HG03342 (cell line): ENCODE data around the gene FMNL2.
"Not testable (repeated sequence)": the region's sequence is repeated elsewhere in the genome, so short reads cannot be mapped to it uniquely, and the experiment has no call there.

Experiments
- ATAC-seq: cut with Tn5 transposase; IDR thresholded peaks from one replicate; pipeline ENCODE4 v1.9.1; 2021; ENCODE audit warnings: mild to moderate bottlenecking, moderate library complexity; ENCODE audit not compliant: unreplicated experiment

FMNL2 gene

GRCh38 chr2:152335016-152335725, at the start of gene FMNL2:
Gene FMNL2 (plus strand): TSS chr2:152335174.
- ATAC-seq = peak; percentile 85

DNA sequence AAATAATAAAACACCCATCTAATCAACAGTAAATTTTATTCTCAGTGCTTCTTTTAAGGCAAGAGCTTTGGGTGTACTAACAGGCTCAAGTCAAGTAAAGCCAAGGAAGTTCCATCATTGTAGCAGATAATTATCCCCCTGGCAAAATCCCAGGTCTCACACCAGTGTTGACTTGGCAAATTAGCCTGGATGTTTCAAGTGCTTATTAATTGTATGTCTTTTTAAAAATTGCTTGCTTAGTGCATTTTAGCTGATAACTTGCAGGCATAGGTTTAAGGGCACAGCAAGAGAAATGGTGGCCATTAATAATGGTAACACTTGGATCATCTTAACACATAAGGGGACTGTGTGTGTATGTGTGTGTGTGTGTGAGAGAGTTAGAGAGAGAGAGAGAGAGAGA, 42.0 kb upstream of the FMNL2 start:
- ATAC-seq = no peak

DNA sequence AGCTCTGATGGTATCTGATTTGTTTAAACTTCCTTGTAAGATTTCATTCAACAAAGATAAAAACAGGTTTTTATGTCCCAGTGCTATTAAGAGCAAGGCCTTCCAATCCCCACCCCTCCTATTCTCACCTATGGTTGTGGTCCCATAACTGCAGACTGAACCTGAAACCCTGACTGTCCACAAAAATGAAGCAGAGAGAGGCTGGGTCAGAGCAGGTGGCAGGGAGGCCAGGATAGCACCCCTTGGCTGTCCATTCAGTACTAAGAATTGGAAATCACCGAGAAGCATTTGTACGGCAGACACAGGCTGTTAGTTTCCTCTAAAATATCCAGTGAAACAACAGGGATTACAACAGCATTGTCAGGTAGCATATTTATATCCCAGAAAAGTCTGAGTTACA, 37.3 kb upstream of the FMNL2 start:
- no peak for ATAC-seq

GRCh38 chr2:152298754-152299153, 36.2 kb upstream of the FMNL2 start:
- ATAC-seq = no peak

DNA sequence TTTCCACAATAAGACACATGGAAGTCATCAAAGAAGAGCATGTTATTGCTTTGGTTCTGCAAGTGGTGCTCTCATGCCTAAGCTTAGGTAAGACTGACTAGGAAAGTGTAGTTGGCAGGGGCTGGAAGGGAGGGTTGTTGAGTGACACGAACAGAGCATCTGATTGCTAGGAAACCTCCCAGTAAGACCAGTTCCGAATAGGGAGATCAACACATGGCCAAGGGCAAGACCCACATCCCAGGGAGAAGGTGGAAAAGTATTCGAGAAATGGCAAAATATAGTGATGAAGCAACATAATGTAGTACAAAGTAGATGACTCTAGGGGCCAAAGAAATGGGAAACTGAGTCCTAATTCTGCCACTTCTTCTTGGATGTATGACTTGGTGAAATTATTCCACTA, 33.8 kb upstream of the FMNL2 start:
- no peak for ATAC-seq

- ATAC-seq = no peak
Measured at GRCh38 chr2:152303951-152304350, 31.0 kb upstream of the FMNL2 start.

DNA sequence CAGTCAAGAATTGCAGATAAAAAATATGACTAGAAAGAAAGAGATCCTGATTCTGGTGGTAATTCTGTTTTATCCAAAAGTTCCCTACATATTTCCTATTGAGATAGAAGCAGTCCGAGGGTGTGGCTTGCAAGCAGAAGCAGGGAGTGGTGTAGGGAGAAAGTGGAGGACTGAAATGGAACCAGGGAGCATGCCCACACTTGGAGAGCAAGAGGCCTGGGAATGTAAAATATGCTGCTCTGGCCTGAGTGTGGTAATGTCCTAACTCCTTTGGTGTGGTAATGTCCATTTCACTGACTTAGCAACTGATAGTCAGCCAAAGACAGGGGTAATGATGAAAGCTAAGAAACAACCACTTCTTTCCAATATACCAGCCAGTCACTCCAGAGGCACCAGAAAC, 30.1 kb upstream of the FMNL2 start:
- no peak for ATAC-seq

DNA sequence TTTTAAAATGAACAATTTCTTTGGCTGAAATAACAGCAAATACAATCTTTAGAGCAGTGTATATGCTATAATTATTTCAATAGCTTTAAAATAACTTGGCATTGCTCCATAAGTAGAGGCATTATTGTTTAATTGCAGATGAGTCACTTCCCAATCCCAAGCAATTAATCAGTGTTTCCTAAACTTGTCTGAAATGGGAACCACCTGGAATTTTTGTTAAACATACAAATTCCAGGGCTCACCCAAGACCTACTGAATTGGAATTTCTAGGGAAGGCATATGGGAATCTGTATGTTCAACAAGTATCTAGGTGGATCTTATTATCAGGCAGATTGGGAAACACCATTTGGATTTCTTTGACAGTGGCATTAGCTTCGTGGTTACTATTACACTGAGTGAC, 27.1 kb upstream of the FMNL2 start:
- no peak for ATAC-seq

- ATAC-seq = no peak
Measured at GRCh38 chr2:152309352-152310214, 25.4 kb upstream of the FMNL2 start.

GRCh38 chr2:152319822-152320570, 15.0 kb upstream of the FMNL2 start:
- no peak for ATAC-seq

DNA sequence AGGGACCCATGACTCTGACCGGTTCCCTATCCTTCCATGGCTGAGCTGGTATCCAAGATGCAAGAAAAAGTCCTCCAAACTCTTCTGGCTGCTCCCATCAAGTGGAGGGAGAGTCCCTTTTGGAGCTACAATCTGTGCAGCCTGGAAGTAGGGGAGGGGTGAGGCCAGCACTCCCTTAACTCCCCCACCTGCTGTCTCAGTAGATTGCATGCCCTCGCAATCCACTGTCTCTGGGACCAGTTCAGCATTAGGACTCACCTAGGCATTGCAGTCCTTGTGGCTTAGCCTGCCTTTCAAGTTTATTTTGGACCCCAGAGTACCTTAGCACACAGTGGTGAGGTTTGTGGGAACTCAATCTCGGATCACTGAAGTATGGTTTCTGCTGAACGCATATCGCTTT, 14.2 kb upstream of the FMNL2 start:
- ATAC-seq = no peak

GRCh38 chr2:152322222-152322621, 12.8 kb upstream of the FMNL2 start:
- ATAC-seq = no peak

DNA sequence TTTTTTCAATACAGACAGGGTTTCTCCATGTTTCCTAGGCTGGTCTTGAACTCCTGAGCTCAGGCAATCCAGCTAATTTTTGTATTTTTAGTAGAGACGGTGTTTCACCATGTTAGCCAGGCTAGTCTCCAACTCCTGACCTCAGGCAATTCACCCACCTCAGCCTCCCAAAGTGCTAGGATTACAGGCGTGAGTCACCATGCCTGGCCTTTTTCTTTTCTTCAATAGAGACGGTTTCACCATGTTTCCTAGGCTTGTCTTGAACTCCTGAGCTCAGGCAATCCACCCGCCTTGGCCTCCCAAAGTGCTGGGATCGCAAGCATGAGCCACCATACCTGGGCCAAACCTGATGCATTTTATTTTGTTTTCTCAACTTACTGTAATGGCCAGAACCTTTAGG, 9.8 kb upstream of the FMNL2 start:
- not testable (repeated sequence) for ATAC-seq

DNA sequence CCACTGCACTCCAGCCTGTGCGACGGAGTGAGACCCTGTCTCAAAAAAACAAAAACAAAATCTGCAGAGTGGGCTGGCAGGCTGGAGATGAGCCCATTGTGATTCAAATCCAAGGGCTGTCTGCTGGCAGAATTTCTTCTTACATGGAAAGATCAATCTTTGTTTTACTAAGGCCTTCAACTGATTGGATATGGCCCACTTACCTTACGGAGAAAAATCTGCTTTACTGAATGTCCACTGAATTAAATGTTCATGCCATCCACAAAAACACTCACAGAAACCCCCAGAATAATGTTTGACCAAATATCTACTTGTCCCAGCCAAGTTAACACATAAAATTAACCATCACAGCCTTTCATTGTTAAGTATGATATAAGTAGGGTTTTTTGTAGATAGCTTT, 8.3 kb upstream of the FMNL2 start:
- no peak for ATAC-seq

- ATAC-seq = no peak
Measured at GRCh38 chr2:152328013-152328412, 7.0 kb upstream of the FMNL2 start.

- ATAC-seq = no peak
Measured at GRCh38 chr2:152330235-152330866, 4.6 kb upstream of the FMNL2 start.

GRCh38 chr2:152334701-152335015, 316 bp upstream of the FMNL2 start:
- no peak for ATAC-seq

DNA sequence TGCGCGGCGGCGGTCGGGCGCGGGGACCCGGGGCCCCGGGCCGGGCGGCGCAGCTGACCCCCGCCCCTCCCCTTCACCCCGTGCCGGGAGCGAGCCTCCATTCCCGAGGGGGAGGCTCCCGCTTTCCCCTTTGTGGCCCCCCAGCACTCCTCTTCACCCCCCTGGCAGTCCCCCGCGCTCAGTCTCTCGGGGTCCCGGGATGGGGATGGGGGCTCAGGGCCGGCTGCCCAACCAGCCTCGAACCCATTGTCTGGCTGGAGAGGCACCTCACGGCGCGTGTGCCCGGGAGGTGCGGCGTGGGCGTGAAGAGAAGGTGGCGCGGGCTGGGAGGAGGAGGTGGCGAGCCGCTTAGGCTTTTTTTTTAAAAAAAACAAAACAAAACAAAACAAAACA, 748 bp downstream of the FMNL2 start:
- ATAC-seq = peak; percentile 21

GRCh38 chr2:152336119-152336853, 1.3 kb downstream of the FMNL2 start:
- ATAC-seq = peak; percentile 17

- ATAC-seq = no peak
Measured at GRCh38 chr2:152336854-152337510, 2.0 kb downstream of the FMNL2 start.
